Activated B cell treated with CpG ODN at 0.5 μM for 24 hours (primary cell): ENCODE measurements around the gene EPB41L4A. TPM values are rescaled to one million over a fixed set of nuclear protein-coding genes. Genes with fewer than 3 reads are reported as not detected.

Source experiments
- ATAC-seq: fragments of 200-7000 bp; cut with Tn5 transposase; one replicate; pipeline ENCODE4 v1.10.0; 2021; ENCODE audit warnings: low read depth, mild to moderate bottlenecking, moderate library complexity
- CTCF ChIA-PET: fragments of 350-600 bp; sonication (Branson Sonifier 250); formaldehyde crosslinking; loops from one replicate; lab custom pipeline; 2021; ENCODE audit warnings: antibody characterized with exemption; lab: Charles Lee
- POLR2A ChIA-PET: fragments of 350-600 bp; sonication (Branson Sonifier 250); formaldehyde crosslinking; loops from one replicate; lab custom pipeline; 2021; ENCODE audit warnings: antibody characterized with exemption; lab: Charles Lee
- DNase-seq: peaks from one replicate; pipeline ENCODE4 v3.0.0; 2022
- H3K27ac Mint-ChIP-seq: one replicate; pipeline ENCODE4 v1.8.0; 2020; ENCODE audit warnings: mixed read lengths
- H3K27me3 Mint-ChIP-seq: one replicate; pipeline ENCODE4 v1.8.0; 2021; ENCODE audit warnings: mixed read lengths
- H3K36me3 Mint-ChIP-seq: one replicate; pipeline ENCODE4 v1.8.0; 2021; ENCODE audit warnings: low read depth, mixed read lengths
- H3K4me1 Mint-ChIP-seq: one replicate; pipeline ENCODE4 v1.8.0; 2021; ENCODE audit warnings: mixed read lengths
- H3K4me3 Mint-ChIP-seq: one replicate; pipeline ENCODE4 v1.8.0; 2020; ENCODE audit warnings: mild to moderate bottlenecking, mixed read lengths
- H3K9me3 Mint-ChIP-seq: one replicate; pipeline ENCODE4 v1.8.0; 2020; ENCODE audit warnings: mixed read lengths
- CTCF ChIP-seq: fragments of 200-600 bp; IDR thresholded peaks from one replicate; pipeline ENCODE4 v1.8.0; 2022; ENCODE audit warnings: antibody characterized with exemption, mild to moderate bottlenecking
- intact Hi-C: fragments of 100-400 bp; cut with micrococcal nuclease; formaldehyde crosslinking; loops from one replicate; pipeline ENCODE4 v1.15.1; 2024
- total RNA-seq: library from RNA; stranded (reverse); gene quantifications from 2 replicates; pipeline ENCODE4 v1.2.3, GENCODE V29; 2022

Gene EPB41L4A
- total RNA-seq, 1 donor from 2014 or later: 7.1 TPM

DNA sequence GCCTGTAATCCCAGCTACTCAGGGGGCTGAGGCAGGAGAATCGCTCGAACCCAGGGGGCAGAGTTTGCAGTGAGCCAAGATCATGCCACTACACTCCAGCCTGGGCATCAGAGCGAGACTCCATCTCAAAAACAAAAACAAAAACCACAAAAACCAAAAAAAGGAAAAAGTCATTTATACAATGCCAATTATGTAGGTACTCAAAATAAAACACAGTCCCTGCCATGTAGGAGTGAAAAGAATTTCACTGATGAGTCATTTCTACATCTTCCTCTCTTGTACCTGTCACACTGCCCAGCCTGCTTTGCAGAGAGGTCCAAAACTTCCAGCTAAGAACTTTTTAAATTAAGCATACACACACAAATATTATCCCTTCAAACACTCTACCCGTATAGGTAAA lies 215.8 kb downstream of the EPB41L4A start:
- ATAC-seq (no peak), DNase-seq (no peak)
- Mint-ChIP-seq H3K9me3 (peaks cover under 1% of the 10 kb centered on the region), H3K27ac (no peak overlapping the region), H3K4me1 (peaks cover 2% of the 10 kb centered on the region), H3K4me3 (no peak overlapping the region), H3K27me3 (peaks cover 27% of the 10 kb centered on the region), H3K36me3 (peaks cover 5% of the 10 kb centered on the region)
- ChIA-PET POLR2A (no interaction called here), CTCF (no interaction called here)
- intact Hi-C loops: no loop called here
- no peak for TF ChIP-seq CTCF

DNA sequence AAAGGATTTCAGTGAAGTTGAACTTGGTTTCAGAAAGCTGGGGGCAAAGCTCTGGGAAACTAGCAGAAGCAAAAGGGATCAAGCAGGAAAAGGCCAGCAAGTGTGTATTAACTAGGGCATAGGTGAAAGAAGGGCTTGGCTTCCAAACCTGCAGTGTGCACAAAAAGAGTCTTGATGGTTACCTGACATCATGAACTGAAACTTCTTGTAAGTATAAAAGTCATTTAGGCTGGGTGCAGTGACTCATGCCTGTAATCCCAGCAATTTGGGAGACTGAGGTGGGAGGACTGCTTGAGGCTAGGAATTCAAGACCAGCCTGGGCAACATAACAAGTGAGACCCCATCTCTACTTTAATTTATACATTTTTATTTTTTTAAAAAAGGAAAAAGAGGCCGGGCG lies 216.4 kb downstream of the EPB41L4A start:
- intact Hi-C loops: no loop called here
- ChIA-PET CTCF (no interaction called here), POLR2A (no interaction called here)

GRCh38 chr5:112201141-112201540 lies 217.9 kb downstream of the EPB41L4A start:
- Mint-ChIP-seq H3K27ac (no peak overlapping the region), H3K9me3 (no peaks in the 10 kb centered on the region), H3K4me3 (no peak overlapping the region), H3K4me1 (peaks cover 2% of the 10 kb centered on the region), H3K36me3 (peaks cover 5% of the 10 kb centered on the region), H3K27me3 (peaks cover 17% of the 10 kb centered on the region)
- ChIA-PET POLR2A (no interaction called here), CTCF (no interaction called here)
- DNase-seq (no peak), ATAC-seq (no peak)
- intact Hi-C loops: no loop called here
- TF ChIP-seq CTCF: no peak

More for the DNA sequence above, 216.4 kb downstream of the EPB41L4A start:
- H3K27ac Mint-ChIP-seq: no peak overlapping the region
- ATAC-seq: no peak
- H3K4me1 Mint-ChIP-seq: peaks cover 2% of the 10 kb centered on the region
- H3K27me3 Mint-ChIP-seq: peaks cover 27% of the 10 kb centered on the region
- TF ChIP-seq CTCF: no peak
- H3K36me3 Mint-ChIP-seq: peaks cover 5% of the 10 kb centered on the region
- no peak overlapping the region for H3K4me3 Mint-ChIP-seq
- no peaks in the 10 kb centered on the region for H3K9me3 Mint-ChIP-seq
- DNase-seq: no peak

DNA sequence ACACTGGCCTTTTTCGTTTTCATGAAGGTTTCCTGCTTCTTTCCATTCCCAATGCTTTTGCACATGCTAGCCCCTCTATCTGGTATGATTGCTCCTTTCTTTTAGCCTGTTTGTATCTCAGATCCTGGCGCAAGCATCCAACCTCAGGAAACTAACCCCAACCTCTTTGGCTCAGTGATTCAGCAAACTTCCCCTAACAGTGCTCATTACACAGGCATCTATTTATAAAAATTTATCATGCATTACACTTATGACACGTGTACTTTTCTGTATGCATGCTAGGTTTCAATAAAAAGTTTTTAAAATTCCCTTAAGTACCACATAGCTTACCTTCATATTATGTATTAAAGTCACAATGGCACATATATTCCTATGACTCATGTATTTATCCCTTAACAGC lies 218.9 kb downstream of the EPB41L4A start:
- H3K9me3 Mint-ChIP-seq: no peaks in the 10 kb centered on the region
- ChIA-PET CTCF (no interaction called here), POLR2A (no interaction called here)
- peaks cover 5% of the 10 kb centered on the region for H3K36me3 Mint-ChIP-seq
- no peak for ATAC-seq
- H3K27ac Mint-ChIP-seq: no peak overlapping the region
- intact Hi-C loops: no loop called here
- peaks cover 2% of the 10 kb centered on the region for H3K4me1 Mint-ChIP-seq
- no peak for DNase-seq
- peaks cover 14% of the 10 kb centered on the region for H3K27me3 Mint-ChIP-seq
- TF ChIP-seq CTCF: no peak
- no peak overlapping the region for H3K4me3 Mint-ChIP-seq

GRCh38 chr5:112196584-112196983 lies 222.5 kb downstream of the EPB41L4A start:
- POLR2A ChIA-PET: no interaction called here
- CTCF ChIA-PET: no interaction called here
- H3K36me3 Mint-ChIP-seq: no peaks in the 10 kb centered on the region
- DNase-seq: no peak
- intact Hi-C loops: no loop called here
- TF ChIP-seq CTCF: no peak
- no peak overlapping the region for H3K4me3 Mint-ChIP-seq
- no peaks in the 10 kb centered on the region for H3K9me3 Mint-ChIP-seq
- peaks cover 2% of the 10 kb centered on the region for H3K4me1 Mint-ChIP-seq
- no peak for ATAC-seq
- peaks cover 7% of the 10 kb centered on the region for H3K27me3 Mint-ChIP-seq
- no peak overlapping the region for H3K27ac Mint-ChIP-seq
